22Rv1 (cell line): Measurements from ENCODE around the gene GUK1.

Experiments
- CTCF ChIP-seq: fragments of 450-650 bp; IDR thresholded peaks from 2 replicates; pipeline ENCODE4 v1.5.1; 2017; ENCODE audit warnings: mild to moderate bottlenecking
- ZFX ChIP-seq: fragments of 450-650 bp; IDR thresholded peaks from 2 replicates; pipeline ENCODE4 v1.6.1; 2017; ENCODE audit warnings: antibody characterized with exemption, borderline replicate concordance

GRCh38 chr1:228150120-228150460 is 10.0 kb downstream of the GUK1 start:
- TF ChIP-seq ZFX (no peak), CTCF (no peak)
